GM21423 (cell line): ENCODE results near the gene MSI2.

Experiments used
- ATAC-seq: cut with Tn5 transposase; IDR thresholded peaks from one replicate; pipeline ENCODE4 v1.9.1; 2021; ENCODE audit warnings: mild to moderate bottlenecking, moderate library complexity; ENCODE audit not compliant: unreplicated experiment

MSI2 gene

DNA sequence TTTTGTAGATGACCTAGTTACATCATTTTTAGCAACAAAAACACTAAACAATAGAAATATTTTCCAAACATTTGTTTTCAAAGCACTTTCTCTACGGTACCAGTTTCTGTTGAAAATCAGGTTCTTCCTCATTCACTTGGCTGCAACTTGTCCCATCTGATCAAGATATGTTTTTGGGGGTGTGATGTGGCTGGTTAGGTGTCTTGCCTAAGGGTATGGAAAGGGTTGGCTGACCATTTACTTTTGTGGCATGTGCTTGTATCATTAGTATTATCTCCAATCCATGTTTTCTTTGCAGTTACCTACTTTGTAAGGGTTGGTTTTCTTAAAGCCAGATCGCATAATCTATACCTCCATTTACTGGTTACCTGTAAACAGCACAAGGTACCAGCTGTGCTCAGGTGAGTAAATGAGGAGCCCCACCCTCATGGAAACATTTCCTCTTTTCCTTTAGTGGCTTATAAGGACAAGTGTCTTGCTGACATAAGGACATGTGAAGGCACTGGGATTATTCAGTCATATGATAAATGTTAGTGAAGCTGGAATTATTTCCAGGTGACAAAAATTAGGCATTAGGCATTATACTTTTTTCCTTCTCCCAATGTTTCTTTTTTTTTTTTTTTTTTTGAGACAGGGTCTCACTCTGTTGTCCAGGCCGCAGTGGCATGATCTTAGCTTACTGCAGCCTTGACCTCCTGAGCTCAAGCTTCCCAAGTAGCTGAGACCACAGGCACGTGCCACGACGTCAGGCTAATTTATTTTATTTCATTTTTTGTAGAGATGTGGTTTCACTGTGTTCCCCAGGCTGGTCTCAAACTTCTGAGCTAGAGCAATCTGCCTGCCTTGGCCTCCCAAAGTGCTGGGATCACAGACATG is 326.8 kb downstream of the MSI2 start:
- ATAC-seq, result no peak

DNA sequence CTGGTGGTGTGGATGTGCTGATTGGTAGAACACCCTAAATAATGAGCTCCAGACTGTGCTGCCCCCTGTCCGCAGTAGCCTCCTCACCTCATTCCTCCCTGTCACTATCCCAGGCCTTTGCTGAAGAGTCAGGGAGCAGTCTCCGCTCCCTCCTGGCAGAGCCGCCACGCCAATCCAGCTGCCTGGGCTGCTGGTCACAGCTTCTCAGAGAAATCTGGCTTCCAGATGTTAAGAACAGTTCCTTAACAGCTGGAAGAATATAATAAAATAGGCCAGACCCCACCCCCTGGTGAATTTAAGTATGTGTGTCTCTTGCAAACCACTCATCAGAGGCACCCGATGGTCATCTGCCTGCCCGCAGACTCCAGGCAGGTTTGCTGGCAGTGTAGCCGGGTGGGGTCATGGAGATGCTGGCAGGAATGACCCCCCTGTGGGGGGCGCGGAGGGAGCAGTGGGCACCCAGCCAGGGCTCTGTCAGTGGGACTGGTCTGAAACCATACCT is 327.8 kb downstream of the MSI2 start:
- ATAC-seq, result no peak

DNA sequence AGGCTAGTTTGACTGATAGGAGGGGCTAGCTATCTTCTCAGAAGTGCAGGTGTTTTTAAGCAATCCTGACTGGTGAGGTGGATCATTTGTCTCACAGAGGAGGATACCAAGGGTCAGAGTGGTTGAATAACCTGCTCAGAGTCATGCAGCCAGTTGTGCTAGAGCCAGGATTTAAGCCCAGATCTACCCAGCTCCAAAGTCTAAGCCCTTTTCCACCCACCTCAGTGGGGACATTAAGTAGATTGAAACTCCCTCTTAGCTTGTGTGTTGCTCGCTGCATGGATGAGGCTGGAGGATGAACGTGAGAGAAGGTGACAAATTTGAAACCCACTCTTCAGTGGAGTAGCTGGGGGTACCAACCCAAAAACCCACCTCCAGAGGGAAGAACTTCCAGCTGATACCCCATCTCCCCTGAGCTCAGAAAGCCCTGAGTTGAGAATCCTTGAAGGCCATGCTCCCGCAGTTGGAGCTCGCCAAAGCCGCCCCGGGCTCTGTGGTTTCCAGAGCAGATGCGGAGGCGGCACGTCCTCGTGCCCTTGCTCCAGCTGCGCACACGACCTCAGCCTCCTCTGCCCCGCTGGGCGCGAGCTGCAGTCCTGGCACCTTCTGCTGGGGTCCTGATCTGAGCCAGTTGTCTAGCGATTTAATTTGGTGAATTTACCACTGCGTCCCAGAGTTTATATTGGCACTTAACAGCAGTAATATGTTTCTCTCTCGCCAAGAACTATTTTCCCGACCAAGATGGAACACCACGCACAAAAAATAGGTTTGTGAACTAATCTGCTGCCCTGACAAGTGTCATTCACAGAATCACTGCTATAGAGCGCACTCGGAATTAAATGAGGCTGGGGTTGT is 329.2 kb downstream of the MSI2 start:
- no peak for ATAC-seq

DNA sequence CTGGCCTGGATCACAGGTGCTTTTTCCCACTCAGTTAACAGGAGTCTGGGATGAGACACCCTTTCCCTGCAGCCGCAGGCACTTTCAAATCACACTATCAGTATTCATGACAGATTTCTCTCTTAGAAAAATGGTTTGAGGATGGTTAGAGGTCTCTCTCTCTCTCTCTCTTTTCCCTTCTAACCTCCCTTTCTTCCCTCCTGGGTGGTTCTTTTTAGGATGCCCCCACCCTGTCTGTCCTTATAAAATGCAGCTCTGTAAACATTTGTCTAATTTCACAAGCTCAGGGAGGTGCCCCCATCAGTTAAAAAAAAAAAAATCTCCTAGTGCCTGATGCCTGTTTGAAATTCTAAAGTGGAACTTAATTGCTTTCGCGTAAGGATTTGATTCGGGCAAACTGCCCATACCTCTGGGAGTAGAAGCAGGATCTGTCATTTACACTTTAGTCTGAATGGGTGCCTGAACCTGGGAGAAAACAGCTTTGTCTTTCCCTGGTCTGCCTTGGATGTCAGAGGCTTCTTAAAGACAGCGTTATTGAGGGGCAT is 329.9 kb downstream of the MSI2 start:
- ATAC-seq, result no peak

DNA sequence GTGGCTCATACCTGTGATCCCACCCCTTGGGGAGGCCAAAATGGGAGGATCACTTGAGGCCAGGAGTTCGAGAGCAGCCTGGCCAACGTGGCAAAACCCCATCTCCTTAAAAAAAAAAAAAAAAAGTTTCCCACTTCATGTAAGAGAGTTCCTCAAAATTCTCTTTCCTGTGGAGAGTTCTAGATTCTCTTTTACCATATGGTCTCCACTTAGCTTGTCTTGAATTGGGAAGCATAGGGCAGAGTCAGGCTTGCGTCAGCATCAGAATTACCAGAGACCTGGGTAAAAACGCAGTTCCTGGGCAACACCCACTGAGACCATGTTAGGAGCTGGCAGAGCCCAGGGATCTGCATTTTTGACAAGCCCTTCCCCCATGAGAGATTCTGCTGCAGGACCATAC is 330.4 kb downstream of the MSI2 start:
- no peak for ATAC-seq

DNA sequence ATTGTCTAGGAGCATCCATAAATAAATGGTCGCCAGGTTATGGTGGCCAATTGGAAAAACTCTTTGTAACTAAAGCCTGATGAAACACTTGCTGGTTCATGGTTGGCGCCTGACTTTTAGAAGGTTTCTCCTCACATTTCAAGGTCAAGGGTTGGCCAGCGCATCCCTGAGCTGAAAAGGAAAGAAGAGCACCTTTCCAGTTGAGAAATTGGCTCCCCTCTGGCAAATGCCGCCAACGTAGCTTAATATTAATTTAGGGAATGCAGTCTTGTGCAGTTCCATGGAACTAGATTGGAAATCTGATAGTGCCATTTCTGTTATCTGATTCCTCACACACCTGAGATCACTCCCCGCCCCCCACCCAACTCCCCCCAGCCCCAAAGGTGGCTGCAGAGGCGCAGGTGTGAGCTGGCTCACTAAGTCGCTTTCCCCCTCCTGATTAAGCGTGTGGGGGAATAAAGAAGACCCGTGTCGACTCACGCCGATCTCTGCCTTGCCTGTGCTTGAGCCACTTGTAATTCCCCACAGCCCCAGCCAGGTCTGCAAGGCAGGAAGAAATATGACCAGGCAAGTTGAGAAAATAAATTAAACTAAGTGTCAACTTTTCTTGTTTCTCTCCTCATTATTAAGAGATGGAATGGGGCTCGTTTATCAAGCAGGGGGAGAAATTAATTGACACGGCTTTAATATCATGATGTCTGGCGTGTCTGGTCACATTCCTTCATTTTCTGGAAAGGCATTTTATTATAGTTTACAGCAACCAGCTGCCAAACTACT is 331.1 kb downstream of the MSI2 start:
- ATAC-seq, result no peak

DNA sequence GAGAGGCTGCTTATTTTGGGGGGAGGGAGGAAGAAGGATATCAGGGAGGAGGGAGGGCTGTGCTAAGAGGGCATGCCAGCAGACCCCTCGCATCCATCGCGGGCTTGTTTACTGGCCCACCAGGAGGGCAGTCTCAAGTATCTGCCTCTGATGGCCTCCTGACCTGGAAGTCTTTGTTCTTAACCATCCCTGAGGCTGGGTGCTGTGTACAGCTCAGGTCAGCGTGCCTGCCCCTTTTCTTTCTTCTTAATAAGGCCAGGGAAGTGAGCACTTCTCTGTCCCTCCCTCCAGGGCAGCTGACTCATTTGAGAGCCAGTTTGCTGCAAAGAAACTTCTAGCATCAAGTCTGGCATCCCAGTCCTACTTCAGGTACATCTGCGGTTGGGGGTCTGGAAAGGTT is 331.8 kb downstream of the MSI2 start:
- ATAC-seq, result no peak

DNA sequence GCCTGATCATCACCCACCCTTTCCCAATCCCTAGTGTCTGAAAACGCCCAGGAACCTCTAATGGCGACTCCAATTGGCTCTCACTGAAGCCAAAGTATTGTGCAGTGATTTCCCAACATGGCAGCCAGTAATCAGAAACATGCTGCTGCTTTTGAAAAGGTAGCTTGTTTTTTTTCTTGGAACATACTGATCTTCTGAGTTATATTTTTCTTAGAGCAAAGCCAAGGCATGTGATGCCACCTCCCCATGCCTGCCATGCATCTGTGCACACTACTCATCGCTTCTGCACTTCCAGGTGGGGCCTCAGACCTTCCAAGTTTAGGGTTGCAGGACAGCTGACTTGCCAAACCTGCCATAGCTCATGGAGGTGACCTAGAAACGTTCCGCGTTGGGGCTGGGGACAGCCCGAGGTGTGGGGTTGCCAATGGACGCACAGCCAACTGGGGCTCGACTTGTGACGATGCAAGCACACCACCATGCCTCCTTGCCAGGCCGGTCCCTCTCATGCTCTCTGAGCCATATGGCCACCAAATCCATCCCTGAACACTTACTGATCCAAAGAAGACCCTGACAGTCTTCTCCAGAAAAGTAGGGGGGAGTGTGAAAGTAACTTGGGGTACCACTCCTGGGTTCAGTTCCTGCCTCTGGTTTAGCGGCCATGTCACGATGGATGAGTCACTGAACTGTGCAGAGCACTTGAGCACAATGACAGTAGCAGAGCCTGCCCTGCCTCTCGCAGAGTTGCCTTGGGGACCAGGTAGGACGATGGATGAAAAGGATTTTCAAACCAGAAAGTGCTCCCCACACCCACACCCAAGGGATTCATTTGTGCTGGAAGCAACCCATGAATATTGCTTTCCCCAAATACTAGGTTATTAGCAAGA is 333.1 kb downstream of the MSI2 start:
- ATAC-seq, result no peak

DNA sequence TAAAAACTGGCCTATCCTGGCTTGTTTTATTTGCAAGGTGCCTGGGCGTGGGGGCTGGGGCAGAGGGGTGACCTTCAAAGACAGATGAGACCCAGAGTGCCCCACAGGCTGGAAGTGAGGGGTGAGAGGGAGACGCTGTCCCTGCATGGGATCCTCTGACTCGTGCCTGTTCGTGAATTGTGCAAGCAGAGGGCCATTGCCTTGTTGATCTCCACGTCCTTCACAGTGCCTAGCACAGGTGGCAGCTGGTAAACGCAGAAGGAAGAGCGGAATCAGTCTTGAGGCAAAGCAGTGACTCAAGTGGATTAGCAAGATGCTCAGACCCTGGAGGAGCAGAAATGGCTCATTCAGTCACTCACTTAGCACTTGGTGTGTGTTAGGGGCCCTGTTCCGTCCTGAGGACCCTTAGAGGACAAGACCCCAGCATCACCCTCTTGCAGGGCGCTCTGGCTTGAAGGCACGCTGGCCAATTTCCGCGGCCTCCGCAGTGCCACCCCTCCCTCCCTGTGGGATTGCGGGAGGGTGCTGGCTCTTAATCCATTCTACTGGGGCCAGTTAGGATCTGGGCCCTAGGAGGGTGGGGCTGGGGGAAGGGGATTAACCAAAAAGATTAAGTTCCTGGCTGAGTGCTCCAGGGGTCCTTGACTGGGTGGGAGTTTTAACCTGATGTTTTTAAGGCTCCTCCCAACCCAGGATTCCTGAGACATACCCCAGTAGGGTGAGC is 337.6 kb downstream of the MSI2 start:
- ATAC-seq, result no peak

DNA sequence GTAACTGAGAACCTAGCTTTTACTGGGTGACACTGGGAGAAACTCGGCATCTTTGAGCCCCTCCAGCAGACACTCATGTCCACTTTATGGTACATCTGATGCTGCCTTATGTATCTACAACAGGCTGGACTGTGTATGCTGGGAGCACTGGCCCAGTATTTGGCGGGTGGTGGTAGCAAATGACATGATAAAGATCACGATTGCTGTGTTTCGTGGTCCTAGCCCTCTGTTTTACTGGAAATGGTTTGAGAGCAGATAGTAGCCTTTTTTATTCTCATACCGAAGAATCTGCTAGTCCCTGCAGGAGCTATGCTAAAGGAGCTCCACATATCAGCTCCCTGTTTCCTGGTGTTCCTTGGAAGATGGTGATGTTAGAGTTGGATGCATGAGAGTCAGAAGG is 338.4 kb downstream of the MSI2 start:
- ATAC-seq, result no peak

DNA sequence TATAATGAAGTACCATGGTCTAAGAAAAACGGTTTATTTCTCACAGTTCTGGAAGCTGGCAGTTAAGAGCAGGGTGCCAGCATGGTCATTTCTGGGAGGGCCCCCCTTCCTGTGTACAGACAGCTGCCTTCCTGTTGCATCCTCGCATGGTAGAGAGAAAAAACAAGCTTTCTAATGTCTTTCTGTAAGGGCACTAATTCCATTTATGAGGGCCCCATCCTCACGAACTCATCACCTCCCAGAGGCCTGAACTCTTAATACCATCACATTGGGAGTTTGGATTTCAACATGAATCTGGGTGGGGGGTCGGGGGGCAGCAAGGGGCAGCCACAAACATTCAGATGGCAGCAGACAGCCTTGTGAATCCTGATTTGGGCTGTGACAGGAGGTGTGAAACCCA is 339.1 kb downstream of the MSI2 start:
- no peak for ATAC-seq

DNA sequence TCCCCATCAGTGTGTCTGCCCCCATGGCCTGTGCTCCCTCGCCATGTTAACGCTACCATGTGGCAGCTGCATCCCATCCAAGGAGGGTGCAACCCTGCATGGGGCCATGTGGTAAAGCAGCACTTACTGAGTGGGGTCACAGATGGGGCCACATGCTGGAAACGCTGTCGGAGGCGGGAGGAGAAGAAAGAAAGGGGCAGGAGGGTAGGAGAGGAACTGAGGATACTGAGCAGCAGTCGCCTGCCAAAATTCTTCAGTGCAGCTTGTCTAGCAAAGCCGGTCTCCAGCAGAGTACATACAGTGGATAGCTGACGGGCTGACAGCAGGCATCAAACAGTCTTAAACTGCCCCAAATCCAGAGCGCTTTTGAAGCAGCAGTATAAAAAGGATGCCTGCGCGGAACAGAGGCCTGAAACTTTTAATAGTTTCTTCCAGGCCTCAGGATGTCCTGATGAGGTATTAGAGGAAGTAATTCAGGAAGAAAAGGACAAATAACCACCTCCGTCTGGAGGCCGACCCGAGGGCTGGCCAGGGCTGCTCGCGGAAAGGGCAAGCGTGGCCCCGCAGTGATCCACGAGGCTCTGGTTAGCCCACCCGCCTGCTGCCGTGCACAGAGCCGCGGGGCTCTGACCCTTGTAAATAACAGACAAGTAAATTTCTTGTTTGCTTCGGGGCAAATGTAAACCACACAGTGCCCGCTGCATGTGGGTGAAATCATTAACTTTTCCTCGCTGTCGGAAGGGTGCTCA is 339.8 kb downstream of the MSI2 start:
- no peak for ATAC-seq

DNA sequence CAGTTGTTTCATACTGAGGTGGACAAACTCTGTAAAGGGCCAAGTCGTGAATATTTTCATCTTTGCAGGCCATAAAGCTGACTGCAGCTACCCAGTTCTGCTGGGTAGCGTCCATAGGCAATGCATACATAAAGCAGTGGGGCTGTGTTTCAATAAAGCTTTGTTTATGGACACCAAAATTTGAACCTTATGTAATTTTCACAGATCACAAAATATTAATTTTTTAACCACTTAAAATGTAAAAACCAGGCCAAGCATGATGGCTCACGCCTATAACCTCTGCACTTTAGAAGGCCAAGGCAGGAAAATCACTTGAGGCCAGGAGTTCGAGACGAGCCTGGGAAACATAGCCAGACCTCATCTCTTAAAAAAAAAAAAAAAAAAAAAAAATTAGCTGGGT is 340.8 kb downstream of the MSI2 start:
- ATAC-seq, result no peak

DNA sequence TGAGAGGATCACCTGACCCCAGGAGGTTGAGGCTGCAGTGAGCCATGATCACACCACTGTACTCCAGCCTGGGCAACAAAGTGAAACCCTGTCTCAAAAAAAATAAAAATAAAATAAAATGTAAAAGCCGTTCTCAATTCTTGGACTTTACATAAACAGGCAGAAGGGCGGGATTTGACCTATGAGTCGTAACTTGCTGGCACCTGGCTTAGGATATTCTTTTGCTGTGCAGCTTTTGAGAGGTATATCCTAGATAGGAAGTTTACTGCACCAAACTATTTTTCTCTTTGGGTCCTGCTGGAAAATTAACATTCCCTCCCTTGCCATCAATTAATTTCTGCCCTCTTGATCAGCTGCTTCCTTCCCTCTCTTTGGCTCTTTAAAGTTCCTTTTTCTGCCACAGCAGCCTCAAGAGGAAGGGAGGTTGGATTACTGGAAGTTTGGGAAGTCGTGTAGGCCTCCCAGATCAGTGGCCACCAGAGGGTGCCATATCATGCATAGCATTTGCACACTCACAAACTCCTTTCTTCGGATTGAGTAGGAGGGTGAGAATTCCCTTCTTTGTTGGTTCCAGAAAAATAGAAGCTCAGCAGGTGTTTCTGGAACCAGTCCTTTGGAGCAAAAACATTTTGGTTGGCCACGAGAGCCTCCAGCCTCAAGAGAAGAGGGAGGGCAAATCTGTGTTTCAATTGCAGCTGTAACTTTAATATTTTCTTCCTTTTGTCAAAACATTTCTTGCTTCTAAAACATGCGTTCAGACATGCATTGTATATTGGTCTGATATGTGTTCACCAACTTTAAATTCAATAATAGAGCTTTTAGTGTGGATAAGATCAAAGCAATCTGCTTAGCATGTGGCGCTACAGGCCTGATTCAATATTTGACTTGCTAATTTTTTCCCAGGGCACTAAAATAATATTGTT is 341.5 kb downstream of the MSI2 start:
- no peak for ATAC-seq

DNA sequence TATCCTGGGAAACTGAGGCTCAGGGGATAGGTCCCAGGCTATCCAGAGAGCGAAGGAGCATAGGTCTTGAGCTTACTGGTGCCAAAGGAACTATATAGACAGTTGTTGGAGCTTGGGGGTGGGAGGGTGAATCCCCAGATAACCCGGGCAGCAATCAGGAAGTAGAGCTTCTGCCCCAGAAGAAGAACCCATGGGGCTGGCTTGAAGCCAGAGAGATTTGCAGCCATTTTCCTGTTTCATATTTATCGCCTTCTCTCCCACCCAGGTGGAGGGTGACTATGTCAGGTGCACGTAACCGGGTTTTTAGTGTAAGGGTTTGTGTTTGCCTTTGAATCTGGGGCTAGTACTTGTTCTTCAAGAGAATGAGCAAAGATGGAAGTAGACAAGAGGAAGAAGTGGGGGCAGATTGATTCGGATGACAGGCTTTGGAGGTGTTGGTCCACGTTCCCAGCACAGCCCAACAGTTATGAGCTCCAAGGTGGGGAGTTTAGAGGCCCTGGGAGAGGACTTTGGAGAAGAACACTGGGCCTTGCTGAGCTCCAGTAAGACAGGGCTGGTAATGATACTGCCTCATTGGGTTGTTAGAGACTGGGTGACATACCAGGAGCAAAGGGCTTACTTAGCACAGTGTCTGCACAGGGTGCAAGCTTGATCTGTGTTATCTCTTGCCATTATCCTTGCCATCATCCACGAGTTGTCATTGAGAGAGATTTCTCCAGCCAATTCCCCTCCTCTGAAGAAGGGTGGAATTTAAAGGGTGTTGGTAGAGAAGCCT is 343.1 kb downstream of the MSI2 start:
- no peak for ATAC-seq

DNA sequence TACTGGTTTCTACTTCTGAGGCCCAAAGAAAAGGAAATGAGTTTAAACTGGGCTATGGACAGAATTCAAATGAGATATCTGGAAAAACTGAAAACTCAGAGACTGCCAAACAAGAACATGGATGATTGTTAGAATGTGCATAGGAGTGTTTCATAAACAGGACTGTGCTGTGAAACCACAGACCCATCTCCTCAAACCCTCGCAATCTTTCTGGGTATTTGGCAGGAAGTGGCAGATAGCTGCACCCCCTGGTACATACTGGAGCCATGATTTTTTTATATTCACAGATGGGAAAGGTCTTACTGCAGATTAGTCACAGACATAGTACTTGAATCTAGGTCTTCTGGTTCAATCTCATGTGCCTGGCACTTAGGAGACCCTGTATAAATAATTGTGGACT is 343.8 kb downstream of the MSI2 start:
- ATAC-seq, result no peak
